HEK293 (cell line): Measurements from ENCODE around the gene TAF12.

Source experiments
- CTCF ChIA-PET: fragments of 350-600 bp; formaldehyde crosslinking; extraction: SDS; loops from one replicate; lab custom pipeline; 2021; ENCODE audit warnings: antibody characterized with exemption; lab: Yijun Ruan, JAX
- POLR2A ChIA-PET: fragments of 300-600 bp; formaldehyde crosslinking; extraction: SDS; loops from one replicate; lab custom pipeline; 2020; ENCODE audit warnings: antibody characterized with exemption, inconsistent platforms; lab: Yijun Ruan, JAX
- H3K27ac ChIP-seq: fragments of 200-500 bp; sonication (Bioruptor generic); 2 replicates; pipeline ENCODE4 v1.5.1; 2014; ENCODE audit warnings: low read depth, low read length, control low read depth, inconsistent platforms; ENCODE audit errors: extremely low read depth
- H3K36me3 ChIP-seq, 2 experiments: fragments of 200-500 bp in 1 of 2; sonication (Bioruptor generic) in 1 of 2; 1 replicate in 1 of 2; 2 replicates in 1 of 2; pipeline ENCODE4 v1.5.1; 2014 to 2017; ENCODE audit warnings: inconsistent platforms in 2 of 2, low read length in 2 of 2; ENCODE audit not compliant: control insufficient read depth in 2 of 2, insufficient read depth in 1 of 2
- H3K4me1 ChIP-seq: fragments of 200-500 bp; sonication (Bioruptor generic); 2 replicates; pipeline ENCODE4 v1.5.1; 2014; ENCODE audit warnings: mild to moderate bottlenecking, low read length, inconsistent platforms; ENCODE audit not compliant: control insufficient read depth, insufficient read depth
- H3K4me3 ChIP-seq: 2 replicates; pipeline ENCODE4 v1.5.1; 2011; ENCODE audit warnings: low read depth, mild to moderate bottlenecking, control low read depth, low read length, moderate library complexity
- H3K9me3 ChIP-seq: fragments of 200-500 bp; sonication (Bioruptor generic); 2 replicates; pipeline ENCODE4 v1.5.1; 2014; ENCODE audit warnings: low read depth, low read length, inconsistent platforms; ENCODE audit not compliant: control insufficient read depth, insufficient read depth
- AEBP2 ChIP-seq: fragments of 450-650 bp; formaldehyde crosslinking; IDR thresholded peaks from 2 replicates; pipeline ENCODE4 v1.5.1; 2016; ENCODE audit warnings: missing biosample characterization, missing genetic modification characterization, borderline replicate concordance
- BCL11A ChIP-seq: fragments of 450-650 bp; formaldehyde crosslinking; IDR thresholded peaks from 2 replicates; pipeline ENCODE4 v1.5.1; 2016; ENCODE audit warnings: low read depth, missing biosample characterization, missing genetic modification characterization
- BCL11B ChIP-seq: fragments of 450-650 bp; formaldehyde crosslinking; IDR thresholded peaks from 2 replicates; pipeline ENCODE4 v1.5.1; 2016; ENCODE audit warnings: low read depth, missing biosample characterization, missing genetic modification characterization
- HOXC10 ChIP-seq: sonication (generic); formaldehyde crosslinking; IDR thresholded peaks from 2 replicates; pipeline ENCODE4 v1.8.1; 2023; ENCODE audit warnings: mild to moderate bottlenecking, missing genetic modification reagents
- MYNN ChIP-seq: fragments of 450-650 bp; formaldehyde crosslinking; IDR thresholded peaks from 2 replicates; pipeline ENCODE4 v1.5.1; 2016; ENCODE audit warnings: missing biosample characterization, missing genetic modification characterization, borderline replicate concordance
- PRDM4 ChIP-seq: fragments of 450-650 bp; formaldehyde crosslinking; IDR thresholded peaks from 2 replicates; pipeline ENCODE4 v1.5.1; 2017; ENCODE audit warnings: missing biosample characterization, missing genetic modification characterization
- SP3 ChIP-seq: fragments of 450-650 bp; formaldehyde crosslinking; IDR thresholded peaks from 2 replicates; pipeline ENCODE4 v1.5.1; 2016; ENCODE audit warnings: missing biosample characterization, missing genetic modification characterization
- ZBTB10 ChIP-seq: fragments of 450-650 bp; formaldehyde crosslinking; IDR thresholded peaks from 2 replicates; pipeline ENCODE4 v1.5.1; 2016; ENCODE audit warnings: missing biosample characterization, missing genetic modification characterization
- ZBTB8A ChIP-seq: fragments of 450-650 bp; formaldehyde crosslinking; IDR thresholded peaks from 2 replicates; pipeline ENCODE4 v1.5.1; 2016; ENCODE audit warnings: missing biosample characterization, missing genetic modification characterization
- ZFP41 ChIP-seq: fragments of 450-650 bp; formaldehyde crosslinking; IDR thresholded peaks from 2 replicates; pipeline ENCODE4 v1.5.1; 2016; ENCODE audit warnings: missing biosample characterization, missing genetic modification characterization, borderline replicate concordance
- ZNF132 ChIP-seq: fragments of 450-650 bp; formaldehyde crosslinking; IDR thresholded peaks from 2 replicates; pipeline ENCODE4 v1.5.1; 2017; ENCODE audit warnings: missing biosample characterization, missing genetic modification characterization, borderline replicate concordance
- ZNF174 ChIP-seq: fragments of 450-650 bp; formaldehyde crosslinking; IDR thresholded peaks from 2 replicates; pipeline ENCODE4 v1.5.0; 2017; ENCODE audit warnings: missing biosample characterization, mild to moderate bottlenecking, missing genetic modification characterization
- ZNF184 ChIP-seq: fragments of 450-650 bp; IDR thresholded peaks from 2 replicates; pipeline ENCODE4 v1.5.1; 2018; ENCODE audit warnings: missing biosample characterization, mild to moderate bottlenecking, missing genetic modification characterization
- ZNF521 ChIP-seq: fragments of 450-650 bp; formaldehyde crosslinking; IDR thresholded peaks from 2 replicates; pipeline ENCODE4 v1.5.1; 2017; ENCODE audit warnings: missing biosample characterization, mild to moderate bottlenecking, missing genetic modification characterization
- ZNF529 ChIP-seq: fragments of 450-650 bp; formaldehyde crosslinking; IDR thresholded peaks from 2 replicates; pipeline ENCODE4 v1.5.1; 2017; ENCODE audit warnings: missing genetic modification characterization, missing biosample characterization; ENCODE audit not compliant: insufficient replicate concordance
- ZNF555 ChIP-seq: fragments of 450-650 bp; formaldehyde crosslinking; conservative IDR thresholded peaks from 2 replicates; pipeline ENCODE4 v1.5.1; 2017; ENCODE audit warnings: missing biosample characterization, mild to moderate bottlenecking, missing genetic modification characterization, inconsistent platforms
- ZNF585B ChIP-seq: fragments of 450-650 bp; formaldehyde crosslinking; IDR thresholded peaks from 2 replicates; pipeline ENCODE4 v1.5.1; 2016; ENCODE audit warnings: missing biosample characterization, missing genetic modification characterization
- ZNF624 ChIP-seq: fragments of 450-650 bp; formaldehyde crosslinking; IDR thresholded peaks from 2 replicates; pipeline ENCODE4 v1.5.1; 2017; ENCODE audit warnings: missing biosample characterization, missing genetic modification characterization
- TF ChIP-seq, protein P1 (sequence below): fragments of 450-650 bp; formaldehyde crosslinking; IDR thresholded peaks from 2 replicates; pipeline ENCODE4 v1.5.1; 2016; ENCODE audit warnings: missing biosample characterization, missing genetic modification characterization
- TF ChIP-seq, protein P2 (sequence below): fragments of 450-650 bp; formaldehyde crosslinking; IDR thresholded peaks from 2 replicates; pipeline ENCODE4 v1.5.1; 2016; ENCODE audit warnings: missing biosample characterization, missing genetic modification characterization, borderline replicate concordance
- TF ChIP-seq, protein P3 (sequence below): fragments of 450-650 bp; formaldehyde crosslinking; IDR thresholded peaks from 2 replicates; pipeline ENCODE4 v1.5.1; 2016; ENCODE audit warnings: missing biosample characterization, missing genetic modification characterization

TAF12 gene

DNA sequence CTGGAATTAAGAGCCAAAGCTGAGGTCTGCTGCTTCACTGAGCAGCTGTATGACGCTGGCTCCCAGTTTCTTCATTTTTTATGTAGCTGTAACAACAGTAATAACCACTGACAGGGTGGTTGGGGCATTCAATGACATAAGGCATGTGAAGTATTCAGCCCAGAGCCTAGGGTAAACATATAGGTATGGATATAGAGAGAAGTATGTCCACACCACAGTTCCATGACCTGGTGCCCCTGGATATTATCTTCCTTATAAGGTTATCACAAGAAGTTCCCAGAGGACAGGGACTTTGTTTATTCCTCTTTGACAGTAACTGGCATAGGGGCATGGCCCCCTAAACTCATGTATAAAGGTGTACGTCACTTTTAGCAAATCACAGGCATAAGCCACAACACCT lies 36.1 kb downstream of the TAF12 start:
- peaks cover 8 to 73% of the 10 kb centered on the region in 2 experiments; a peak in 2 of 3 replicates for H3K36me3 ChIP-seq
- no peak overlapping the region for H3K4me3 ChIP-seq
- ChIA-PET POLR2A (no interaction called here), CTCF (interaction anchor here (0.7 kb wide), 1 partner anchor 442 kb away, joined by 4 read pairs; no protein-coding TSS in a partner anchor)
- H3K9me3 ChIP-seq: no peaks in the 10 kb centered on the region
- no peak overlapping the region for H3K27ac ChIP-seq
- H3K4me1 ChIP-seq: peaks cover 2% of the 10 kb centered on the region
- no peak for TF ChIP-seq PRDM4 (tag by site-specific recombination)
- no peak for TF ChIP-seq ZNF174 (tag by site-specific recombination)
- TF ChIP-seq BCL11B (tag by site-specific recombination): no peak
- no peak for TF ChIP-seq ZNF624 (tag by site-specific recombination)
- TF ChIP-seq ZNF132: no peak
- TF ChIP-seq ZNF585B (tag by site-specific recombination): no peak
- no peak for TF ChIP-seq HOXC10
- TF ChIP-seq, protein P1, sequence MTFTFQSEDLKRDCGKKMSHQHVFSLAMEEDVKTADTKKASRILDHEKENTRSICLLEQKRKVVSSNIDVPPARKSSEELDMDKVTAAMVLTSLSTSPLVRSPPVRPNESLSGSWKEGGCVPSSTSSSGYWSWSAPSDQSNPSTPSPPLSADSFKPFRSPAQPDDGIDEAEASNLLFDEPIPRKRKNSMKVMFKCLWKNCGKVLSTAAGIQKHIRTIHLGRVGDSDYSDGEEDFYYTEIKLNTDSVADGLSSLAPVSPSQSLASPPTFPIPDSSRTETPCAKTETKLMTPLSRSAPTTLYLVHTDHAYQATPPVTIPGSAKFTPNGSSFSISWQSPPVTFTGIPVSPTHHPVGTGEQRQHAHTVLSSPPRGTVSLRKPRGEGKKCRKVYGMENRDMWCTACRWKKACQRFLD (tag by site-specific recombination): no peak
- no peak for TF ChIP-seq AEBP2
- TF ChIP-seq ZBTB10 (tag by site-specific recombination): no peak
- no peak for TF ChIP-seq ZFP41 (tag by site-specific recombination)
- TF ChIP-seq, all 188 proteins: peak for 0

GRCh38 chr1:28604962-28605361 lies 37.9 kb downstream of the TAF12 start:
- CTCF ChIA-PET: interaction anchor here (0.6 to 4.5 kb wide), 9 partner anchors 10 to 548 kb away, joined by 3 to 26 read pairs (median 3); no protein-coding TSS in a partner anchor
- no peaks in the 10 kb centered on the region for H3K9me3 ChIP-seq
- POLR2A ChIA-PET: interaction anchor here (0.6 to 5.4 kb wide), 2 partner anchors 18 to 24 kb away, joined by 3 to 56 read pairs; no protein-coding TSS in a partner anchor
- TF ChIP-seq MYNN (tag by site-specific recombination) (no peak), ZNF555 (tag by site-specific recombination) (no peak), ZNF529 (tag by site-specific recombination) (no peak), ZNF521 (no peak), ZNF184 (no peak), ZNF174 (tag by site-specific recombination) (no peak), SP3 (tag by site-specific recombination) (no peak), BCL11A (tag by site-specific recombination) (no peak), ZBTB8A (tag by site-specific recombination) (no peak)
- TF ChIP-seq, protein P2, sequence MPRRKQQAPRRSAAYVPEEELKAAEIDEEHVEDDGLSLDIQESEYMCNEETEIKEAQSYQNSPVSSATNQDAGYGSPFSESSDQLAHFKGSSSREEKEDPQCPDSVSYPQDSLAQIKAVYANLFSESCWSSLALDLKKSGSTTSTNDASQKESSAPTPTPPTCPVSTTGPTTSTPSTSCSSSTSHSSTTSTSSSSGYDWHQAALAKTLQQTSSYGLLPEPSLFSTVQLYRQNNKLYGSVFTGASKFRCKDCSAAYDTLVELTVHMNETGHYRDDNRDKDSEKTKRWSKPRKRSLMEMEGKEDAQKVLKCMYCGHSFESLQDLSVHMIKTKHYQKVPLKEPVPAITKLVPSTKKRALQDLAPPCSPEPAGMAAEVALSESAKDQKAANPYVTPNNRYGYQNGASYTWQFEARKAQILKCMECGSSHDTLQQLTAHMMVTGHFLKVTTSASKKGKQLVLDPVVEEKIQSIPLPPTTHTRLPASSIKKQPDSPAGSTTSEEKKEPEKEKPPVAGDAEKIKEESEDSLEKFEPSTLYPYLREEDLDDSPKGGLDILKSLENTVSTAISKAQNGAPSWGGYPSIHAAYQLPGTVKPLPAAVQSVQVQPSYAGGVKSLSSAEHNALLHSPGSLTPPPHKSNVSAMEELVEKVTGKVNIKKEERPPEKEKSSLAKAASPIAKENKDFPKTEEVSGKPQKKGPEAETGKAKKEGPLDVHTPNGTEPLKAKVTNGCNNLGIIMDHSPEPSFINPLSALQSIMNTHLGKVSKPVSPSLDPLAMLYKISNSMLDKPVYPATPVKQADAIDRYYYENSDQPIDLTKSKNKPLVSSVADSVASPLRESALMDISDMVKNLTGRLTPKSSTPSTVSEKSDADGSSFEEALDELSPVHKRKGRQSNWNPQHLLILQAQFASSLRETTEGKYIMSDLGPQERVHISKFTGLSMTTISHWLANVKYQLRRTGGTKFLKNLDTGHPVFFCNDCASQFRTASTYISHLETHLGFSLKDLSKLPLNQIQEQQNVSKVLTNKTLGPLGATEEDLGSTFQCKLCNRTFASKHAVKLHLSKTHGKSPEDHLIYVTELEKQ (tag by site-specific recombination): no peak
- TF ChIP-seq, protein P3, sequence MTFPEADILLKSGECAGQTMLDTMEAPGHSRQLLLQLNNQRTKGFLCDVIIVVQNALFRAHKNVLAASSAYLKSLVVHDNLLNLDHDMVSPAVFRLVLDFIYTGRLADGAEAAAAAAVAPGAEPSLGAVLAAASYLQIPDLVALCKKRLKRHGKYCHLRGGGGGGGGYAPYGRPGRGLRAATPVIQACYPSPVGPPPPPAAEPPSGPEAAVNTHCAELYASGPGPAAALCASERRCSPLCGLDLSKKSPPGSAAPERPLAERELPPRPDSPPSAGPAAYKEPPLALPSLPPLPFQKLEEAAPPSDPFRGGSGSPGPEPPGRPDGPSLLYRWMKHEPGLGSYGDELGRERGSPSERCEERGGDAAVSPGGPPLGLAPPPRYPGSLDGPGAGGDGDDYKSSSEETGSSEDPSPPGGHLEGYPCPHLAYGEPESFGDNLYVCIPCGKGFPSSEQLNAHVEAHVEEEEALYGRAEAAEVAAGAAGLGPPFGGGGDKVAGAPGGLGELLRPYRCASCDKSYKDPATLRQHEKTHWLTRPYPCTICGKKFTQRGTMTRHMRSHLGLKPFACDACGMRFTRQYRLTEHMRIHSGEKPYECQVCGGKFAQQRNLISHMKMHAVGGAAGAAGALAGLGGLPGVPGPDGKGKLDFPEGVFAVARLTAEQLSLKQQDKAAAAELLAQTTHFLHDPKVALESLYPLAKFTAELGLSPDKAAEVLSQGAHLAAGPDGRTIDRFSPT: no peak

More at GRCh38 chr1:28604962-28605361, 37.9 kb downstream of the TAF12 start:
- peaks cover 4 to 64% of the 10 kb centered on the region in 2 experiments; a peak in 2 of 3 replicates for H3K36me3 ChIP-seq
- peaks cover 5% of the 10 kb centered on the region for H3K4me1 ChIP-seq
- H3K27ac ChIP-seq: no peak overlapping the region
- no peak overlapping the region for H3K4me3 ChIP-seq
